GM19467 (cell line): Measurements from ENCODE around the gene PLCD3.

Source experiments
- ATAC-seq: cut with Tn5 transposase; IDR thresholded peaks from one replicate; pipeline ENCODE4 v1.9.1; 2021; ENCODE audit warnings: mild to moderate bottlenecking, moderate library complexity; ENCODE audit not compliant: unreplicated experiment

PLCD3 gene

GRCh38 chr17:45118691-45119090, 13.6 kb downstream of the PLCD3 start:
- ATAC-seq, result no peak

- no peak for ATAC-seq
Measured at GRCh38 chr17:45117848-45118646, 14.3 kb downstream of the PLCD3 start.

- ATAC-seq, result no peak
Measured at GRCh38 chr17:45117334-45117733, 15.0 kb downstream of the PLCD3 start.

- ATAC-seq, result no peak
Measured at GRCh38 chr17:45116434-45117016, 15.8 kb downstream of the PLCD3 start.

- ATAC-seq, result no peak
Measured at GRCh38 chr17:45115871-45116270, 16.4 kb downstream of the PLCD3 start.

- no peak for ATAC-seq
Measured at GRCh38 chr17:45115015-45115625, 17.2 kb downstream of the PLCD3 start.

- no peak for ATAC-seq
Measured at GRCh38 chr17:45114117-45114932, 18.0 kb downstream of the PLCD3 start.

- ATAC-seq, result no peak
Measured at GRCh38 chr17:45113424-45113754, 18.9 kb downstream of the PLCD3 start.

- ATAC-seq, result no peak
Measured at GRCh38 chr17:45112559-45113423, 19.5 kb downstream of the PLCD3 start.

- no peak for ATAC-seq
Measured at GRCh38 chr17:45111850-45112249, 20.5 kb downstream of the PLCD3 start.

GRCh38 chr17:45110676-45111611, 21.4 kb downstream of the PLCD3 start:
- ATAC-seq, result no peak

- no peak for ATAC-seq
Measured at GRCh38 chr17:45108595-45109521, 23.5 kb downstream of the PLCD3 start.

GRCh38 chr17:45108051-45108450, 24.3 kb downstream of the PLCD3 start:
- no peak for ATAC-seq

- no peak for ATAC-seq
Measured at GRCh38 chr17:45107293-45108010, 24.9 kb downstream of the PLCD3 start.

GRCh38 chr17:45106582-45106981, 25.7 kb downstream of the PLCD3 start:
- no peak for ATAC-seq

GRCh38 chr17:45106096-45106495, 26.2 kb downstream of the PLCD3 start:
- no peak for ATAC-seq

- no peak for ATAC-seq
Measured at GRCh38 chr17:45104907-45105624, 27.2 kb downstream of the PLCD3 start.
